Stomach (tissue), 4 donors: ENCODE measurements around the gene KCNJ14.

Experiments used
- CTCF ChIP-seq, 7 experiments: fragments of 450-650 bp in 4 of 7; fragments of 200-600 bp in 3 of 7; sonication (generic) in 3 of 7; IDR thresholded peaks; one replicate each; pipeline ENCODE4 v1.5.1; 2016 to 2019; ENCODE audit warnings: antibody characterized with exemption in 7 of 7, control low read depth in 2 of 7, mild to moderate bottlenecking in 1 of 7
- EP300 ChIP-seq: sonication (generic); formaldehyde crosslinking; IDR thresholded peaks from one replicate; pipeline ENCODE4 v1.6.1; 2017; ENCODE audit warnings: antibody characterized with exemption
- POLR2A ChIP-seq, 4 donors: fragments of 450-650 bp; IDR thresholded peaks; one replicate each; pipeline ENCODE4 v1.6.1; 2016; ENCODE audit warnings: antibody characterized with exemption in 4 of 4, control low read depth in 2 of 4, mild to moderate bottlenecking in 1 of 4, moderate library complexity in 1 of 4

- no peak for TF ChIP-seq CTCF (IDR thresholded peaks at IDR 0.05)
- TF ChIP-seq POLR2A (IDR thresholded peaks at IDR 0.05), result no peak
- no peak for TF ChIP-seq EP300
Observed at GRCh38 chr19:48474084-48474592, 18.8 kb downstream of the KCNJ14 start.
